HG02970 (cell line): Measurements from ENCODE around the gene AHI1.

Experiments used
- ATAC-seq: cut with Tn5 transposase; IDR thresholded peaks from one replicate; pipeline ENCODE4 v1.9.1; 2021; ENCODE audit warnings: mild to moderate bottlenecking, moderate library complexity, moderate number of reproducible peaks; ENCODE audit not compliant: unreplicated experiment, low FRiP score

Gene AHI1

DNA sequence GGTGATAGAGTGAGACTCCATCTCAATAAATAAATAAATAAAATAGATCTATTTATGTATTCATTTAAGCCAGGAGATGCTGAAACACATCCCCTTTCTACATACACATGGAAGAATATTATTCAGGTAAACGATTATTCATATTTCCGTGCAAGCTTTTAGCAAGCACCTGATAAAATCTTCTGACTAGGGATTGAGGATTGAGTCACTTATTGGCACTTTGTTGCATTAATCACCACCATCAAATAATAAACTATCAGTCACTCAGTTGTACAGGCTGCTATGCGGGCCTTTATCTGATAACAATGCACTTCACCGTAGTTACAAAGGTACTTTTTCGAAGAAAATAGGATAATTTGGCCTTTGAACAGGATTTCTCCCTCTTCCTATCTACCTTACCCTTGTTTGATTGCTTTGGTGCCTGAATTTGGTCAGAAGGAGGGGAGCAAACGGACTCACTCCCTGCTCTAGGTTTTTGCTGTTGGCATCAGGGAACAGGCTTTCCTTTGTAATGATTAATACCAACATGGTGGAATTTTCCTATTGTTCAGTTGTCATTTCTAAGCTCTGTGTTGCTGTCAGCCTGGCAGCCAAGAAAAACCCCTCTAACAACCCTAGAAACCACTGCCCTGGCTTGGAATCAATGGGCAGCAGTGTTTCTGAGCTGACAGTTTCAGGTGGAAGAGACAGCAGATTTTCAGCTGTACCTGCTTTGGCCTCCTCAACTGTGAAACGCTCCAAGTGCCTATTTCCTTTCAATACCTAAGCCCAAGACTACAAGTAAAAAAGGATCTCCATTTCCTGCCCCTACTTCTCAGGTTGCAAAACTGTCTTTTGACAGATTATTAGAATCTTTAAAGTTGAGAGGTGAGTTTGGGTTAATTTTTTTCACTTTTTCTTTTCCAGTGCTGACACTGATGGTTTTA, 253.4 kb downstream of the AHI1 start:
- ATAC-seq = no peak

DNA sequence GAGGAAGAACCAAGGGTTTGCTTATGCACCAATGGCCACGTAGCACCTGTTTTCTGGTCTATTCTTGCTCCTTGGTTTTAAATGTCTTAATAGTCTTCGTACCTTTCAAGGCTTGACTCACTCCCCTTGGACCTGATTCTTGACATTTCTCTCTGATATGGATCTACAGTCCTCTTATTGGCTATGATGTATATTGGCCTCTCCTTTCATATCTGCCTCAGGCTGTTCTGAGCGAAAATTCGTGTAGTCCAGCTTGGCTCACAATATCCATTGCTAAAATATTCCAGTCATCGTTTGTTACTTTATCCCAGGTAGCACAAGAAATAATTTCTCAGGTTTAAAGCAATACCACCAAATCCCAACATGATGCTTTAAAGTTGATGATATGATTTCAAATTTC, 256.8 kb downstream of the AHI1 start:
- no peak for ATAC-seq

DNA sequence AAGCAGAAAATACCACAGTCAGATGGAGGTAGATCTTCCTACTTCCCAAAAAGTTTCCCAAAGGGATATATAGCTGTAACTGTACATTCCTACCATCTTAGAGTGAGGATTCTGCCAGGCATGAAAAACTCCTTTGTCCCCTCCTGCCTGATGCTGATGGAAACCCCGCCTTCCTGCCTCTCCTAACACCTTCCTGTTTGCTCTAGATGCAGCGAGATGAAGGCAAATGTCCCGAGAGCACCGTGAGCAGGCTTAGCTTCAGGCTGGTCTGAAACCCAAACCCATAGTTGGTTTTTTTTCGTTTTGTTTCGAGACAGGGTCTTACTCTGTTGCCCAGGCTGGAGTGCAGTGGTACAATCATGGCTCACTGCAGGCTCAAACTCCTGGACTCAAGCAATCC, 260.8 kb downstream of the AHI1 start:
- no peak for ATAC-seq

DNA sequence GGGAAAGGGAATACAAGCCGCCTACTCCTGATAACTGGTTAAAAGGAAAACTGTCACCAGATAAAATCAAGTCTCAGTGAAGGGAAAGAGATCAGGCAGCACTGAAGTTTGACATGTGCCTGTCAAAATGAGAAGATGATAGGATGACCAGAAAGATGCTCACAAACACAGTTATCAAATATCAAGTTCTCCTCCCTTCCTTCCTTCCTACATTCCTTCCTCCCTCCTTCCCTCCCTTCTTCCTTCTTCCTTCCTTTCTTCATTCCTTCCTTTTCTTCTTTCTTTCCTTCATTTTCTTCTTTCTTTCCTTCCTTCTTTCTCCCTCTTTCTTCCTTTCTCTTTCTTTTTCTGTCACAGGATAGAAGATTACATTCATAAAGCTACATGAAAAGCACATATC, 261.2 kb downstream of the AHI1 start:
- no peak for ATAC-seq

DNA sequence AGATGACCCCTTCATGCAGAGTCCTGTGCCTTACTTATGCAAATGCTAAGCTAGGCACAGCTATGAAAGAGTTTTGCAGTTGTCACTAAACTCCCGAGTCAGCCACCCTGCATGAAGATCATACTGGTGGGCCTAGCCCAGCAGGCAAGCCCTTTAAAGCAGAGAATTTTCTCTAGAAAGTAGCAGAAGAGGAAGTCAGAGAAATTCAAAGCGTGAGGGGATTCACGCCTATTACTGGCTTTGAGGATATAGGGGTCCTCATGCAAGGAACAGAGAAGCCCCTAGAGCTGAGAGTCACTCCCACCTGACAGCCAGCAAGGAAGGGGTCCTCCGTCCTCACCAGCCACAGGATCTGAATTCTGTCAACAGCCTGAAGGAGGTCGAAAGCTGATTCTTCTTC, 261.8 kb downstream of the AHI1 start:
- ATAC-seq = no peak

DNA sequence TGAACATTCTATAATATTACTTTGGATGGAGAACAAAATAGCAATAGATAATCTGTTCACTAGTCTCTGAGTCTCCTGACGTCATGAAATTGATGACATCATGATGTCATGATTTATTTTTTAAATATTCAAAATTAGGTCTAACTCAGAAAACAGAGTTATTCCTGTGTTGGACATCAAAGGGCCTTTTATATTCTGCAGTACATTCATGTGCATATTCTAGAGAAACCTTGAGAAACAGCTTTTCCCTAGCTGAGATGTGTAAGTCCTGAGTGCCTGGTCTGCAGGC, 263.1 kb downstream of the AHI1 start:
- ATAC-seq = no peak

DNA sequence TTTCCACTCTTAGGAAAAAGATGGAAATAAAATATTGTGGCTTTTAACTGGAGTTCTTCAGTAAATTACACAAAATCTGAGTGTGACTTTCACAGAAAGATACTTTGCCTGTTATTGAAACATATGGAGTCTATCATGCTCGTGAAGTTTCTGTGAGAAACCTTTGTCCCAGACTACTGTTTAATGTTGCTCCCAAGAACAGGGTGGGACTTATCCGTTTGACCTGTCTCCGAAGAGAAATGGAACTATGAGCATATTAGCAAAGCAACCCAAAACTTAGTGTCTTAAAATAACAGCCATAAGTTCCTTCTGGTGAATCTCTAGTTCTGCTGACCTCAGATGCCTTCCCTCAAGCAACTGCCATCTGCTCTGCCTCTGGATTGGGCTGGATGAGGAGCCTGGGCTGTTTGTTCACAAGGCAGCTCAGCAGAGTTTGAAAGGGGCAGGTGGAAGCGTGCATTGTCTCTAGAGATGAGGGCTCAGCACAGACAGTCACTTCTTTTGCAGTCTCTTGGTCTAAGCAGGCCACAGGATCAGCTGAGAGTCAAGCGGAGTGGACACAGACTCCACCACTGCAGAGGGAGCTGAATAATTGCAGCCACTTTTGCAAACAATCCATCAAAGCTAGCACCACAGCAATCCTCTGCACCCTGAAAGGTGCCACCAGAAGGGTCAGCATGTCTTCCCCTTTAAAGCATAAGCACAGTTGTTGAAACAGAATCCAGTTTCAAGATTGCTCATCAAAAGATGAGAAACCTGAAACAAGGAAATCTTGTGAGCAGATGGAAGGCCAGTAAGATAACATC, 263.7 kb downstream of the AHI1 start:
- no peak for ATAC-seq
